GM18868 (cell line): ENCODE data around the gene PHKG2.

Source experiments
- ATAC-seq: cut with Tn5 transposase; IDR thresholded peaks from one replicate; pipeline ENCODE4 v1.9.1; 2021; ENCODE audit warnings: mild to moderate bottlenecking, moderate library complexity; ENCODE audit not compliant: unreplicated experiment

Gene PHKG2

DNA sequence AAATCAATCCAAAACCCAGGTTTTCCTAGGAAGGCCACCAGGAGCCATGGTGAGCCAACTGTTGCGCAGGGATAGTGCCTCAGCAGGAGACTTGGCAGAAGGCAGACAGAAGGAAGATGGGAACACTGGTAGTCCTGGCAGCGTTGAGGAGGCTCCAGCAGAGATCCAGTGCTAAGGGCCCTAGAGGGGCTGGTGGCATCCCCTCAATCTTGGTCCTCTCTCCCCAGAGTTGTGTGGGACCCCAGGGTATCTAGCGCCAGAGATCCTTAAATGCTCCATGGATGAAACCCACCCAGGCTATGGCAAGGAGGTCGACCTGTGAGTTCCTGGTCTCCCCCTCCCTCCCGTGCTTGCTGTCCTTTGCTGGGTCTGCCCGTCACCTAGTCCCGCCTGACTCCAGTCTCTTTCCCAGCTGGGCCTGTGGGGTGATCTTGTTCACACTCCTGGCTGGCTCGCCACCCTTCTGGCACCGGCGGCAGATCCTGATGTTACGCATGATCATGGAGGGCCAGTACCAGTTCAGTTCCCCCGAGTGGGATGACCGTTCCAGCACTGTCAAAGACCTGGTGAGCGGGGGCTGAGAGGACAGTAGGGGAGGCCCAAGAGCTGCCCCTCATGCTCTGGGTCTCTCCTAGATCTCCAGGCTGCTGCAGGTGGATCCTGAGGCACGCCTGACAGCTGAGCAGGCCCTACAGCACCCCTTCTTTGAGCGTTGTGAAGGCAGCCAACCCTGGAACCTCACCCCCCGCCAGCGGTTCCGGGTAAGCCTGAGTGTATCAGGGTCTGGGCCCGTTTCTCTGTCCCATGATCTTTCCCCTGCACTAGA is 7.9 kb downstream of the PHKG2 start:
- ATAC-seq = no peak

DNA sequence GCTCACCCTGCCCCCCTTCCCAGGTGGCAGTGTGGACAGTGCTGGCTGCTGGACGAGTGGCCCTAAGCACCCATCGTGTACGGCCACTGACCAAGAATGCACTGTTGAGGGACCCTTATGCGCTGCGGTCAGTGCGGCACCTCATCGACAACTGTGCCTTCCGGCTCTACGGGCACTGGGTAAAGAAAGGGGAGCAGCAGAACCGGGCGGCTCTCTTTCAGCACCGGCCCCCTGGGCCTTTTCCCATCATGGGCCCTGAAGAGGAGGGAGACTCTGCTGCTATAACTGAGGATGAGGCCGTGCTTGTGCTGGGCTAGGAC is 8.5 kb downstream of the PHKG2 start:
- no peak for ATAC-seq

DNA sequence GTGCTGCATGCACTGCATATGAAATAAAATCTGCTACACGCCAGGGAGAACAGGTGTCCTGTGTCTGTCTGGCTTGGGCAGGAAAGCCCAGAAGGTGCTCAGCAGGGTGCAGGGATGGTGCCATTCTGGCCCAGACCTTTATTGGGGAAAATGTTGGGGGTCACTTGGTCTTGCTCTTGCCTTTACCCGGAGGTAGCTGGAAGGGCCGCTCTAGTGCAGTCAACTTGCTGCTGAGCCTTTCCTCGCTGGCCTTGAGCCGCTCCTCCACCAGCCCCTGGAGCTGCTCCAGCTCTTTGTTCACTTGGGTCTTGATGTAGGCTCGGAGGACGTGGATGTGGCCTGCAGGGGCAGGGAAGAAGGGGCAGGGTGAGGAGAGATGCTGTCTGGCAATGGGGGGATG is 9.1 kb downstream of the PHKG2 start:
- no peak for ATAC-seq

DNA sequence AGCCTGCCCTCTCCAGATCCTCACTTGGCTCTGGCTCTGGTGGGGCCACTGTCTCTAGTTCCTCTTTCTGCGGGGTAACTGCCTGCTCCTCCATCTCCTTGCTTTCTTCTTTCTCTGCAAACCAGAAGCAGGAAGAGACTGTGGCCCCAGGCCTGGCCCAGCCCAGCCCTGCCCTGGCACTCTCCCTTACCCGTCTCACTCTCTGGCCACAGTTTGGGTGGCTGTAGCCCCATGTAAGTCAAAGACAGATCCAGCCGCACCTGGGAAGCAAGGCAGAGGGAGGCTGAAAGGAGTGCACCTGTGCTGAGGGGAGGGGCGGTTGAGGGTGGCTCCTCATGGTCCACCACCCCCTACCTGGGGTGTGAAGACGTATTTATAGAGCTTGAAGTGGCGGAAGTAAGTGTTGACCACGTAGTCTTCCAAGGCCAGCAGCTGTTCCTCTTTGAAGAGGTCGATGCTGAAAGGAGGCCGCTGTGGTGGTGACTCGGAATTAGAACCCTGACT is 10.8 kb downstream of the PHKG2 start:
- ATAC-seq = no peak

DNA sequence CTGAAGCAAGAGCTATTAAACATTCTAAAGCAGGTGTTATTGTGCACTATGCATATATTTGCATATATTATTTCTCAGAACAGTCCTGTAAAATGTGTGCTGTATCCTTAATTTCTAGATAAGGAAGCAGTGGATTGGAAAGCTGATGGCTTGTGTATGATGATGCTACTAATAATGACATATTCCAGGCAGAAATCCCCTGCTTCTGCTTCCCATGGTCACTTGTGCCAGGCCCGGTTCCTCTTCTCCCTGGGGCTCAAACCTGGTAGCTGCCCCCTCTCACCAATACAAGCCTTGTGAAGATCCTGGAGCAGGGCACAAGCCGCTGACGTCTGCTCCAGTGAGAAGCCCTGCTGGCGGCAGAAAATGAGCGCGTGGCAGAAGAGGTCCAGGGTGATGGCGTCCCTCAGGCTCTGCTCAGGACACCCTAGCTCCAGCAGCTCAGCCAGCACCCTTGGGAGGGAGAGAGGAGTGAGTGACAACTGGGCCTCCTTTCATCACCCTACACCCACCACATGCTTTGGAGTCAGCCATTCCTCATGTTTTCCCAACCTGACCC is 11.9 kb downstream of the PHKG2 start:
- ATAC-seq = no peak

DNA sequence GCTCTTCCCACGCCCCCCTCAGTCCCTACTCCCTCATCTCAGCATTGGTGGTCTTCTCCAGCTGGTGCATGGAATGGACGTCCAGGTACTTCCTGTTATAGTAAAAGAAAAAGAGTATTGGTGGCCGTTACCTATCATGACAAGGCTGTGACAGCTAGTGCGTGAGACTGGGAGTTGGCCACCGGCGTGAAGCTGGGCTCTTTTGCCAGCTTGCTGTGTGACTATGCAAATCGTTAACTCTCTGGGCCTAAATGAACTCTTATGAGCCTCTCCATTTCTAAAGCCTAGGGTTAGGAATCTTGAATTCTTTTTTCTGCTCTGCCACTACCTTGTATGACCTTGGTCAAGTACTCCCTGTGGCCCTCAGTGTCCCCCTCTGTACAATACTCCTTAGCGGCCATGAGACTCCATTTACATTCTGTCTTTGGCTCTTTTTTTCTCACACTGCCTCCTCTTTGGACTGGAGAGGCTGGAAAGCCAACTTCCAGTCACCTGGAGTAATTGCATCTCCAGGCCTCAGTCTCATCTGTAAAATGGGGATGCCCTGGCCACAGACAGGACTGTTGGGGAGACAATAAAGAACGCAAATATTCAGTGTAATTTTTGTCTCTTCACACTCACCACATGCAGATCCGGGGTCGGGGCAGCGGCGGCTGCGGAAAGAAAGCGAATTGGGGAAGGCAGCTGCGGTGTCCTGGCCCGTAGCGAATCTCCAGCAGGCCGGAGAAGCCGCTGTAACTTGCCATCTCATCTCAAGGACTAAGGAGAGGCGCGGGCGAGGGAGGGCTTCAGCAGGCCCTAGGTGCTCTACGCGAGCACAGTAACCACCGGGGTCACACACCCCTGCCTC is 12.6 kb downstream of the PHKG2 start:
- no peak for ATAC-seq

DNA sequence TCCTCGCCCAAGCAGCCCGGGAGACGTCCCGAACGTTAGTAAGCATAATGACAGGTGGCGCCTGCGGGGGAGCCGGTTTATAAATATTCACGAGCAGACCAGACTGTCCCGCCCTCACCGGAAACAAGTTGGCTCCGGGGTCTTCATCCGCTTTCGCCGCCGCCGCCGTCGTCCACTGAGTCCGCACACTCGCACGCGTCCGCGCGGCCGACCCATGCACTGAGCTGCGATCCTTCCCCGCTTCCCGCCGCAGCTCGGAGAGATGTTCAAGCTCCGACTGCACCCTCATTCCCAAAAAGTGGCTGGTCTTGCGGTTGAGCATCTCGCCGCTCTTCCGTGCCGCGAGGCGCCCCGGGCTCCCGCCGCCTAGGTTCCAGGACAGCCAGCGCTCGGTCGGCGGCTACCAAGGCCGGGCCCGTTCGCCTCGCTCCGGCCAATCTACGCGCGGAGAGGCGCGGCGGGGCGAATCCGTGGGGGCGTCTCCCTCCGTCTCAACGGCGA is 13.3 kb downstream of the PHKG2 start:
- ATAC-seq = peak; percentile 27

DNA sequence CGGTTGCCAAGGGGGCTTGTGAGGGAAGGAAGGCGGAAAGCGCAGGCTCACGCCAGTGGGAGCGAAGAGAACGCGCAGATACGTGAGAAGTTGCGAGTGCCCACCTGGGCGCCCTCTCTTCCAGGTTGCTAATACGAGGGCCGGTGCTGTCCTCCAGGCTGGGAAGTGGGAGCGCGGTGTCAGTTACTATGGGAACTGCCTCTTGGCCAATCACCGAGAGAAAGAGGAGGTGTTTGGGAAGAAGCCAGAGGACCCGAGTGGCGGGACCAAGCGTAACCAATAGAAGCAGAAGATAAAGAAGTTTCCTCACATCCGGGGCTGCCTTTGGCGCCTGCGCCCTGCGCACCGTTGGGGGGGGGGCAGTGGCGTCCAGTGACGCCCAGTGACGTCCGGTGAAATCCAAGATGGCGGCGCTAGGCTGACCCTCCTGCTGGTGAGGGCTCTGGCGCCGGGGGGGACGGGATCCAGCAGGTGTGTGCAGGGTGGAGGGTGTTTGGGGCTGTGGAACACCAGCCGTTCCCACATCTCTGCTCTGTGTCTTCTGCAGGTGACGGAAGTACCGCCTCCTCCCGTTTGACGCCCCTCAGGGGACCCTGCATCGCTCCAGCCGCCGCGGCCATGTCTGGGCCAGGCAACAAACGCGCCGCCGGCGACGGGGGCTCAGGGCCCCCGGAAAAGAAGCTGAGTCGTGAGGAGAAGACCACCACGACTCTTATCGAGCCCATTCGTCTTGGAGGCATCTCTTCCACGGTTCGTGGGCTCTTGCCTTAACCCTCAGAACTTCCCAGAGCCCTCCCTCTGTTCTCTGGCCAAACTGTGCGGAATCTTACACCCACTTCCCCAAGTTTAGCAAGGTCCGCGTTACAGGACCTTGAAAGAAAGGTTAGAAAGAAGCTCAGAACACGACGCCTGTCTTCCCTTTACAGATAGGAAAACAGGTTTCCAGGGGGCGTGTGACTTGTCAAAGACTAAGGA is 14.0 kb downstream of the PHKG2 start, which contains the start of the genes CFAP119 and RNF40:
Gene CFAP119, minus strand, starts transcription at position 135 of the 975 bp plus-strand sequence. CDS start 314 bp downstream, outside the sequence.
Gene RNF40, plus strand, starts transcription at position 395 of the 975 bp plus-strand sequence. Its CDS starts 224 bp downstream, at position 619.
- ATAC-seq = peak; percentile 91

DNA sequence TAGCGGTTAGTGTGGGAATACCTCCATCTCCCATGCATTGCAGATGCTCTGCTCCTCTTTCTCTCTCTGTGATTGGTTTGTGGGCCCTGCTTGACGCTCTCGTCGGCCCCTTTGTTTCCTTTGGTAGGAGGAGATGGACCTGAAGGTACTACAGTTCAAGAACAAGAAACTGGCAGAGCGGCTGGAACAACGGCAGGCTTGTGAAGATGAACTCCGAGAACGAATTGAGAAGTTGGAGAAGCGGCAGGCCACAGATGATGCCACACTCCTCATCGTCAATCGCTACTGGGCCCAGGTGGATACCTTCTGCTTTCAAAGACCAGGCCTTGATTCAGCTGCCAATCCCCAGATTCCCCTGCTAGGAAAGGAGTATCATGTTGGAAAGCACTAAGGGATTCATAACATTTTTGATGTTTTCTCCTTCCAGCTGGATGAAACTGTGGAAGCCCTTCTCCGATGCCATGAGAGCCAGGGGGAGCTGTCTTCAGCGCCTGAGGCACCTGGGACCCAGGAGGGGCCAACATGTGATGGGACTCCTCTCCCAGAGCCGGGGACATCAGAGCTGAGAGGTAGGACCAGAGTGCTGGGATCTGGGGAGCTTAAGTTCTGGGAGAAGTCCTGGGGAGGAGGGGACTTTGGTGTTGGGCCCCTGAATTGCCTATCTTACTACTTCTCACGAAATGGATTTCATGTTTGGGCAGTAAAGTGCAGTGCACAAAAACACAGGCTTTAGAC is 14.9 kb downstream of the PHKG2 start:
- no peak for ATAC-seq

DNA sequence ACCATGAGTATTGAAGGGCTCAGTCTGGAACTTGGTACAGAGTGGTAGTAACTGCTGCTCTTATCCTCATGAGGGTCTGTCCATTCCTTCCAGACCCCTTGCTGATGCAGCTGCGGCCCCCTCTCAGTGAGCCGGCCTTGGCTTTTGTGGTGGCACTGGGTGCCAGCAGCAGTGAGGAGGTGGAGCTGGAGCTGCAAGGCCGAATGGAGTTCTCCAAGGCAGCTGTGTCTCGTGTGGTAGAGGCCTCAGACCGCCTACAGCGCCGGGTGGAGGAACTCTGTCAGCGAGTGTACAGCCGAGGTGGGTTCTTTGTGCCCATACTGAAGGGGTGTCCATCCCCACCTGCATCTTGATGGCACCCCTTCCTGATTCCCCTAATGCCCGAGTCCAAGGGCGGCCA is 15.9 kb downstream of the PHKG2 start:
- ATAC-seq = no peak

DNA sequence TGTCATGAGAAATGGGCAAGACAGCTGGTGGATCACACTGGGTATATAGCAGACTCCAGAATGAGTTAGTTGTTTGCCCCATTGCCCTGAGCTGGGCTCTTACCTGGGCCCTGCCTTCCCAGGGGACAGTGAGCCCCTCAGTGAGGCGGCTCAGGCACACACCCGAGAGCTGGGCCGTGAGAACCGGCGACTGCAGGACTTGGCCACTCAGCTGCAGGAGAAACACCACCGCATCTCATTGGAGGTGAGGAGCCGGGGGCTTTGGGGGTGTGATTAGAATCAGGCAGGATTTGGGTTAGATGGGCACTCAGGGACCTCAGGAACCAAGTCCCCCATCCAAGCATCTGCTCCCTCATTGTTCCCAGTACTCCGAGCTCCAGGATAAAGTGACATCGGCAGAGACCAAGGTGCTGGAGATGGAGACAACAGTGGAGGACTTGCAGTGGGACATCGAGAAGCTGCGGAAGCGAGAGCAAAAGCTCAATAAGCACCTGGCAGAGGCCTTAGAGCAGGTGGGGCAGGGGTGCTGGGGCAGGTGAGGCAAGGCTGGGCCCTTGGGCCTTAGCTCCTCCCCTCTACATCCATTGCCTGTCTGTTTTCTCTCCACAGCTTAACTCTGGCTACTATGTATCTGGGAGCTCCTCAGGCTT is 16.7 kb downstream of the PHKG2 start:
- ATAC-seq = no peak

DNA sequence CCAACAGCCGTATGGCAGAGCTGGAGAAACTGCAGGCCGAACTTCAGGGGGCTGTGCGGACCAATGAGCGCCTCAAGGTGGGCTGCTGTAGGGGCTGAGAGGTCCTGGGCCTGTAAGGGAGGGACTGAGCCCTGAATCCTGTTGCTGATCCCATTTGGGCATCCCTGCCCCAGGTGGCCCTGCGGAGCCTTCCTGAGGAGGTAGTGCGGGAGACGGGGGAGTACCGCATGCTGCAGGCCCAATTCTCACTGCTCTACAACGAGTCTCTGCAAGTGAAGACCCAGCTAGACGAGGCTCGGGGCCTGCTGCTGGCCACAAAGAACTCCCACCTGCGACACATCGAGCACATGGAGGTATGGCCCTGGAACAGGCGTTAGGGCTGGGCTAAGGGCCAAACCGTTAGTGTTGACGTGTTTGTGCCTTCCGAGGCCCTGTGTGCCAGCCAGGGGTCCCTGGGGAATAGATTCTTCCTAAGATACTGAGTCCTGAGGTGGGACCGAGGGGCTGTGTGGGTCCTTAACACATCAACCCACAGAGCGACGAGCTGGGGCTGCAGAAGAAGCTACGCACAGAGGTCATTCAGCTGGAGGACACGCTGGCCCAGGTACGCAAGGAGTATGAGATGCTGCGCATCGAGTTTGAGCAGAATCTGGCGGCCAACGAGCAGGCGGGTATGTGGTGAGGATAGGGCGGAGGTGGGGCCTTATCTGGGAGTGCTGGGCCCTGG is 18.1 kb downstream of the PHKG2 start:
- ATAC-seq = no peak

DNA sequence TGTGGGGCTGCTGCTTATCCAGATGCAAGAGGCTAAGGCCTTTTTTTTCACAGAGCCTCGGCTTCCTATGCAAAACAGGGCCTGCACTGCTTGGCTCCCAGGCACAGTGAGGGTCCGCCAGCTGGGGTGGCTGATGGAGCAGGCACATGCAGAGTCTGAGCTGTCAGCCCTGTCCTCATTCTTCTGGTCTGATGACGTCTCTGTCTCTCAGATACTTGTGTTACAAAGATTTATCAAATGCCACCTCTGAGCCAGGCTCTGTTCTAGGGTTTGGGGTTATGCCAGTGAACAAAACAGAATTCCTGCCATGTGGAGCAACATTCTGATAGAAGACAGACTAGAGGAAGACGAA is 18.7 kb downstream of the PHKG2 start:
- no peak for ATAC-seq

DNA sequence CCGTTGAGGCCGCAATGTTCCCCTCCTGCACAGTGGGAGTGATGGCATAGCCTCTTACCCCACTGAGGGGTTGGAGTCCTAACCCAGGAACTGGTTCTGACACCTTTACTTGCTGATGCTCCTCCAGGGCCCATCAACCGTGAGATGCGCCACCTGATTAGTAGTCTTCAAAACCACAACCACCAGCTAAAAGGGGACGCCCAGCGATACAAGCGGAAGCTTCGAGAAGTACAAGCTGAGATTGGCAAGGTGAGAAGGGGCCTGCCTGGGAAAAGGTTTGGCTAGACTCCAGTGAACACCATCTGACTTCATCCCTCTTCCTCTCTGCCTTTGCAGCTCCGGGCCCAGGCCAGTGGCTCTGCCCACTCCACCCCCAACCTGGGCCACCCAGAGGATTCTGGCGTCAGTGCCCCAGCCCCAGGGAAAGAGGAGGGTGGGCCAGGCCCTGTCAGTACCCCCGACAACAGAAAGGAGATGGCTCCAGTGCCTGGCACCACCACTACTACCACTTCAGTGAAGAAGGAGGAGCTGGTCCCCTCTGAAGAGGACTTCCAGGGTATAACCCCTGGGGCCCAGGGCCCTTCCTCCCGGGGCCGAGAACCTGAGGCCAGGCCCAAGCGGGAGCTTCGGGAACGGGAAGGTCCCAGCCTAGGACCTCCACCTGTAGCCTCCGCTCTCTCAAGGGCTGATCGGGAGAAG is 19.7 kb downstream of the PHKG2 start:
- ATAC-seq = no peak

DNA sequence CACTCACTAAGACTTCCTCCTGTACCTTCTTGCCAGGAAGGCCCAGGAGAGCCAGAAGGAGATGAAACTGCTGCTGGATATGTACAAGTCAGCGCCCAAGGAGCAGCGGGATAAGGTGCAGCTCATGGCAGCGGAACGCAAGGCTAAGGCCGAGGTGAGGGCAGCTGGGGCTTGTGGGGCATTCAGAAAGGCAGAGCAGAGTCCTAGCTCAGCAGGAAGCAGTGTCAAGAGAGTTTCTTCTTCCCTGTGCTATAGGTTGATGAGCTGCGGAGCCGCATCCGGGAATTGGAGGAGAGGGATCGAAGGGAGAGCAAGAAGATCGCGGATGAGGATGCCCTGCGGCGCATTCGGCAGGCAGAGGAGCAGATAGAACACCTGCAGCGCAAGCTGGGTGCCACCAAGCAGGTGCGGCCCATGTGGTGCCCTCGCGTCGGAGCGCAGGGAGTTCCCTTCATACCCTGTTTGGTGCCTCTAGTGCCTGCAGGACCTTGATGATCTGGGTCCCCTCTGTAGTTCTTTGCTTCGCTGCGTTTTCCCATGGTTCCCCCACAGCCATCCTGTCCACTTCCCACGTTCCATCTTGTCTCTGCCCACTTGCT is 20.5 kb downstream of the PHKG2 start:
- no peak for ATAC-seq

DNA sequence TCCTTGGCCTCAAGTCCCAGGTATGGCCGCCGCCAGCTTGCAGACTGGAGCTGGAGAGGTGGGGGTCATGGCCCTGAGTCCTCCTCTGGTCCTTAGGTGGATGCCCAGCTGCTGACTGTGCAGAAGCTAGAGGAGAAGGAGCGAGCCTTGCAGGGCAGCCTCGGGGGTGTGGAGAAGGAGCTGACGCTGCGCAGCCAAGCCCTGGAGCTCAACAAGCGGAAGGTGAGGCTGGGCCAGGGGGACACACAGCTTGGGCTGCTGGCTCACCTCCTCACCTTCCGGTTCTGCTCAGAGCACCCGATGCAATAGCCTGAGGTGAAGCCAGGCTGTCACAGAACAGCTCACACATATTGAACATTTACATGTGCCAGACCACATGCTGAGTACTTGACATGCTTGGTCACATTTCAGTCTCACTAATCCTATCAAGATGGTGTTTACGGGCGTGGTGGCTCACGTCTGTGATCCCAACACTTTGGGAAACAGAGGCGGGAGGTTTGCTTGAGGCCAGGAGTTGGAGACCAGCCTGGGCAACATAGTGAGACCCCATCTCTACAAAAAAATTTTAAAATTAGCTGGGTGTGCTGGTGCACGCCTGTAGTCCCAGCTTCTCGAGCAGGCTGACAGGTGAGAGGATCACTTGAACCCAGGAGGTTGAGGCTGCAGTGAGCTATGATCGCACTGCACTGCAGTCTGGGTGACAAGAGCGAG is 21.3 kb downstream of the PHKG2 start:
- no peak for ATAC-seq

DNA sequence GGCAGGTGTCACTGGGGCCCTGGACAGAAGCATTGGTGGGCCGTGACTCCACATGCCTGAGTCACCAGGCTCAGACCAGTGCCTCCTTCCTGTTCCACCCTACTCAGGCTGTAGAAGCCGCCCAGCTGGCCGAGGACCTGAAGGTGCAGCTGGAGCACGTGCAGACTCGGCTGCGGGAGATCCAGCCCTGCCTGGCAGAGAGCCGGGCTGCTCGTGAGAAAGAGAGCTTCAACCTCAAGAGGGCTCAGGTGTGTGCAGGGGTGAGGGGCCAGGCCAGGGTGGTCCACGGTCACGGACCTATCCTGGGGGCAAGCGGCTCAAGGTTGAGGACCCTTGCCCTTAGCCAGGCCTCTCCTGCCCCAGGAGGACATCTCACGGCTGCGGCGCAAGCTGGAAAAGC is 23.5 kb downstream of the PHKG2 start:
- ATAC-seq = no peak
